HG03159 (cell line): ENCODE data around the gene MUC22.

Source experiments
- ATAC-seq: cut with Tn5 transposase; IDR thresholded peaks from one replicate; pipeline ENCODE4 v1.9.1; 2021; ENCODE audit warnings: mild to moderate bottlenecking, moderate library complexity; ENCODE audit not compliant: unreplicated experiment

The MUC22 gene

GRCh38 chr6:31070711-31071197 is 60.5 kb downstream of the MUC22 start:
- ATAC-seq = no peak

- no peak for ATAC-seq
Measured at GRCh38 chr6:31074401-31074800, 64.1 kb downstream of the MUC22 start.

GRCh38 chr6:31075528-31075927 is 65.3 kb downstream of the MUC22 start:
- no peak for ATAC-seq

GRCh38 chr6:31076611-31077010 is 66.3 kb downstream of the MUC22 start:
- no peak for ATAC-seq

- ATAC-seq = no peak
Measured at GRCh38 chr6:31079656-31080261, 69.5 kb downstream of the MUC22 start.

GRCh38 chr6:31081872-31082271 is 71.6 kb downstream of the MUC22 start:
- ATAC-seq = no peak

- ATAC-seq = no peak
Measured at GRCh38 chr6:31083742-31084354, 73.6 kb downstream of the MUC22 start.
